Left renal pelvis (tissue), 4 donors: ENCODE measurements around the gene MTERF4. TPM values are rescaled to one million over a fixed set of nuclear protein-coding genes. Genes with fewer than 3 reads are reported as not detected.

Source experiments
- DNase-seq, 4 donors: peaks; one replicate each; pipeline ENCODE4 v3.0.0-alpha.2; 2013; ENCODE audit warnings: low read depth in 4 of 4, low spot score in 3 of 4
- polyA plus RNA-seq, 4 donors: library from polyadenylated mRNA; unstranded; fragments of 120-200 nt; gene quantifications; one replicate each; pipeline ENCODE4 v1.2.1, GENCODE V29; 2013; ENCODE audit not compliant: insufficient read length in 4 of 4

Gene MTERF4
- polyA plus RNA-seq, 4 donors, result 55.4 to 76.9 (median 67.5) TPM

DNA sequence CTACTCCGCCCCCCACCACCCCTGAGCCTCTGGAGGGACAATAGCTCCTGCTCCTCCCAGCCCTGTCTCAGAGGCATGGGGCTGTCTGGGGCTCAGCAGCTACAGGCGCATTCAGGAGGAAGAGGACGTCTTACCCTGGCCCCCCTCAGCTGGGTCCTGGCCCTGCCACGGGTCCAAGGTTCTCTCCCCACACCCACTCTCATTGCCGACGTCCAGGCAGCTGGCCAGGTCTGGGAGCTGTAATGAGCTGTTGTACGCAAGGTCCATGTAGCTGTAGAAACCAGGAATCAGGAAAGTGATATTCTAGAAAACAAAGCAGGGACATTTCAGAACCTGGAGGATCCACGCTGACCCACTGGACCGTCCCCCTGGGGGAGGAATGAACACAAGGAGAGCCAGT is 33.6 kb upstream of the MTERF4 start:
- DNase-seq, result no peak

DNA sequence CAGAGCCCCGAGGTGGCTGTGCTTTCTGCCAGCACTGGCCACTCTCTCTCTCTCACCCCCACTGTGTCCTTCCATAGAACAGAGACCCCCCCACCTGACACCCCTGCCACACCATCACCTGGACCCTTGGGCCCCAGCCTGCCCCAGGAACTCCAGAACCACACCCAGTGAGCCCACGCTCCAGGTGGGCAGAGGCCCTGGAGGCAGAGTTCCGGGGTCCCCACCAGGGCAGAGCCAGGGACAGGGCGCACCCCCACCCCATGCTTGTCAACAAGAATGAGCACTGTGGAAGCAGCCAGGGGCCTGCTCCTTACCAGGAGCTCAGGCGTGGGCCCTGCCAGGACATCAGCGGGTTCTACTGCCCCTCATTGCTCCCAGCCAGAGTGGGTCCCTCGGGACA is 32.6 kb upstream of the MTERF4 start:
- DNase-seq, result no peak

DNA sequence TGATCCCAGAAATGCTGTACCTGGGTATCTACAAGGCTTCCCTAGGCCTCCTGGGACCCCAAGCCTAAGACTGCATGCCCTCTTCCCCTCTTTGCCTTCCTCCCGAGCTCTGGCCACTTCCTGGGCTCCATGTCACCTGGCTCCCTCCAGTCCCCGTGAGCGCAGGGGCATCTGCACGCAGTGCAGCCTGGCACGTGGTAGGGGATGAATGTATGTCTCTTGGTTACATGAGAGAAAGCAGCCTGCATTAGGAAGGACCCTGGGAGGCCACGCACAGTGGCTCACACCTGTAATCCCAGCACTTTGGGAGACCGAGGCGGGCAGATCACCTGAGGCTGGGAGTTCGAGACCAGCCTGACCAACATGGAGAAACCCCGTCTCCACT is 31.3 kb upstream of the MTERF4 start:
- no peak for DNase-seq

GRCh38 chr2:241132538-241133435 is 30.7 kb upstream of the MTERF4 start:
- no peak for DNase-seq

DNA sequence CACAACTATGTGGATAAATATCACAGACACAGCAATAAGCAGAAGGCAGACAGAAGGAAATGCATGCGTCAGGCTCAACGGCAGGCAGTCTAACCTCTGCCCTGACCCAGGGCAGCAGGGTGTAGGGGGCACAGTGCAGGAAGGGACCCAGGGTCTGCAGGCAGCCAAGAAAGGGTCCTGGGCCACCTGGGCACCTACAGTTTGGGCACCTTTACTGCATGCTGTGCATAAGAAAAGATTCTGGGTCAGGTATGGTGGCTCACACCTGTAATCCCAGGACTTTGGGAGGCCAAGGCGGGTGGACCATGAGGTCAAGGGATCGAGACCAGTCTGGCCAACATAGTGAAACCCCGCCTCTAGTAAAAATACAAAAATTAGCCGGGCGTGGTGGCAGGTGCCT is 29.4 kb upstream of the MTERF4 start:
- no peak for DNase-seq

DNA sequence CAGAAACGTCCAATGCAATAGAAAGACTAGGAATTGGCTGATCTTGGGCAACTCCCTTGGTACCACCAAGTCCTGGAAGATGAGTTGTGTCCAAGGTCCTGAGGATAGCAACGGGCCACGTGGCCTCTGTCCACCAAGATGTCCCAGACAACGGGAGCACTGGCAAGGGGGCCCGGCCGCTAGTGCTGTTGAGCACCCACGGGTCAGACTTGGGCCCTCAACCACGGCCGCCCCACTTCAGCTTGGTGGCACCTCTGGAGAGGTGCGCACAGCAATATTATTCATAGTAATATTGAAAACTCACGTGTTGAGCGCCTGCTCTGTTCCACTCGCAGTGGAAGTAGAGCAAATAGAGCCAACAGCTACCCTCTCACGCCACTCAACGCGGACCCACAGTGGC is 28.2 kb upstream of the MTERF4 start:
- DNase-seq, result no peak

GRCh38 chr2:241129086-241129871 is 27.2 kb upstream of the MTERF4 start:
- DNase-seq, result no peak

GRCh38 chr2:241128266-241128665 is 26.2 kb upstream of the MTERF4 start:
- no peak for DNase-seq

GRCh38 chr2:241126771-241127202 is 24.7 kb upstream of the MTERF4 start:
- DNase-seq, result no peak

DNA sequence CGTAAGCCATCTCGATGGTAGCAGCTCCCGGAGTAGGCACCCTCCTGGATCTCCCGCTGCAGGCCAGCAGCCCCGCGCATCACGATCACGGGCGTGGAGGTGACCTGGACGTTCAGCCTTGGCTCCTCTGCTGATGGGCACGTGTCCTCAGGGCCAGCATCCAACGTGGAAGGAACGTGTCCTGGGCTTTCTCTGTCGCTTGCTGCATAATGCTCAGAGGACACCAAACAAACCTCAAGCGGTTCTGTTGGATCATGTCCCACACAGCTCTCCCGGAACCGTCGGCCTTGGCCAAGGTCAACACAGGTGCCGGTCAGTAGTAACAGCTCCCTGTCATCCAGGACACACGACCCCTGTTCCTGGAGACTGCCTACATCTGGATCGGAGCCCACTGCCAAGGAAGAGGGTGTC is 24.1 kb upstream of the MTERF4 start:
- DNase-seq, result no peak

DNA sequence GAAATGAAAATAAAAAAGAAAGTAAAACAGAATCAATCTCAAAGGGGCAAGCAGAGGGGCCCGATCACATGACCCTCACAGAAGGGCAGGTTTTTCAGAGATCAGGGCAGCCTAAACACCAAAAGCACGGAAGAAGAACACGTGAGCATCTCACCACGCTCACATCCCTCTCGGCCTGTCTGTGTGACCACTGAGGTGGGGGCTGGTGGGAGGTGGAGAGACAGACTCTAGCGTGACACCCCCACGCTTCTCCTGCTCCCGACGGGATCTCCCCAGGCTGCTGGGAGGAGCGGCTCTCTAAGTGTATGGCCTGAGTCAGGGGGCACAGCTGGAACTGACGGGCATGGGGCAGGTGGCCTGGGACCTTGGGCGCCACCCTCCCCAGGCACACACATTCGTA is 23.5 kb upstream of the MTERF4 start:
- DNase-seq, result no peak

- DNase-seq, result no peak
Measured at GRCh38 chr2:241123816-241124536, 21.9 kb upstream of the MTERF4 start.

GRCh38 chr2:241122376-241123002 is 20.4 kb upstream of the MTERF4 start:
- DNase-seq, result no peak

GRCh38 chr2:241121008-241121407 is 18.9 kb upstream of the MTERF4 start:
- no peak for DNase-seq

GRCh38 chr2:241120440-241120839 is 18.4 kb upstream of the MTERF4 start:
- no peak for DNase-seq

GRCh38 chr2:241118737-241119505 is 16.8 kb upstream of the MTERF4 start:
- DNase-seq, result no peak

GRCh38 chr2:241116606-241117560 is 14.8 kb upstream of the MTERF4 start:
- no peak for DNase-seq

DNA sequence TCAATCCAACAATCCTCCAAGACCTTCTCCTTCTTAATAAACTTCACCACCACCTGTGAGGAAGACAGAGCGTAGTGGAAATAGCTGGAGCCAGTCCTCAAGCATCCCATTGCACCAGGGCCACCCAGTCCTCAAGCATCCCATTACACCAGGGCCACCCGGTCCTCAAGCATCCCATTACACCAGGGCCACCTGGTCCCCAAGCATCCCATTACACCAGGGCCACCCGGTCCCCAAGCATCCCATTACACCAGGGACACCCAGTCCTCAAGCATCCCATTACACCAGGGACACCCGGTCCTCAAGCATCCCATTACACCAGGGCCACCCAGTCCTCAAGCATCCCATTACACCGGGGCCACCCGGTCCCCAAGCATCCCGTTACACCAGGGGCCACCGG is 13.3 kb upstream of the MTERF4 start:
- DNase-seq, result no peak

GRCh38 chr2:241114836-241115235 is 12.7 kb upstream of the MTERF4 start:
- no peak for DNase-seq
